GM12872 (cell line): ENCODE measurements around the gene SUFU.

ENCODE experiments used
- TF ChIP-seq, protein P1 (sequence below): IDR thresholded peaks from 3 replicates; pipeline ENCODE4 v1.5.1; 2011; ENCODE audit warnings: low read depth, mild to moderate bottlenecking, low read length, moderate library complexity; ENCODE audit not compliant: insufficient read depth

Gene SUFU

DNA sequence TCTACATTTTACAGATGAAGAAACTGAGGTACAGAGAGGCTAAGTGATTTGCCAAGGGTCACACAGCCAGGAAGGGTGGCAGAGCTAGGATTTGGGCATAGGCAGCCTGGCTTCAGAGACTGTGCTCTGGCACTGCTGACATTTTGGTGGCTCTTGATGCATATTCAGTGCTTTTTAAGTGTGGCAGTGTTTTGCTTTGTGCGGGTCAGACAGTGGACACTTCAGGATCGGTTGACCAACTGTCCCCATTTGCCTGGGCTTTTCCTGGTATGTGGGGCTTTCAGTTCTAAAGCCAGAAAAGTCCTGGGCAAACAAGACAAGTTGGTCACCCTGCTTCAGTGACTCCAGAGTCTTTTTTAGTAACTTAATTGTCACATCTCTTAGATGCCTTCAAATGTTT is 35.0 kb downstream of the SUFU start:
- TF ChIP-seq, protein P1, sequence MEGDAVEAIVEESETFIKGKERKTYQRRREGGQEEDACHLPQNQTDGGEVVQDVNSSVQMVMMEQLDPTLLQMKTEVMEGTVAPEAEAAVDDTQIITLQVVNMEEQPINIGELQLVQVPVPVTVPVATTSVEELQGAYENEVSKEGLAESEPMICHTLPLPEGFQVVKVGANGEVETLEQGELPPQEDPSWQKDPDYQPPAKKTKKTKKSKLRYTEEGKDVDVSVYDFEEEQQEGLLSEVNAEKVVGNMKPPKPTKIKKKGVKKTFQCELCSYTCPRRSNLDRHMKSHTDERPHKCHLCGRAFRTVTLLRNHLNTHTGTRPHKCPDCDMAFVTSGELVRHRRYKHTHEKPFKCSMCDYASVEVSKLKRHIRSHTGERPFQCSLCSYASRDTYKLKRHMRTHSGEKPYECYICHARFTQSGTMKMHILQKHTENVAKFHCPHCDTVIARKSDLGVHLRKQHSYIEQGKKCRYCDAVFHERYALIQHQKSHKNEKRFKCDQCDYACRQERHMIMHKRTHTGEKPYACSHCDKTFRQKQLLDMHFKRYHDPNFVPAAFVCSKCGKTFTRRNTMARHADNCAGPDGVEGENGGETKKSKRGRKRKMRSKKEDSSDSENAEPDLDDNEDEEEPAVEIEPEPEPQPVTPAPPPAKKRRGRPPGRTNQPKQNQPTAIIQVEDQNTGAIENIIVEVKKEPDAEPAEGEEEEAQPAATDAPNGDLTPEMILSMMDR = no peak

DNA sequence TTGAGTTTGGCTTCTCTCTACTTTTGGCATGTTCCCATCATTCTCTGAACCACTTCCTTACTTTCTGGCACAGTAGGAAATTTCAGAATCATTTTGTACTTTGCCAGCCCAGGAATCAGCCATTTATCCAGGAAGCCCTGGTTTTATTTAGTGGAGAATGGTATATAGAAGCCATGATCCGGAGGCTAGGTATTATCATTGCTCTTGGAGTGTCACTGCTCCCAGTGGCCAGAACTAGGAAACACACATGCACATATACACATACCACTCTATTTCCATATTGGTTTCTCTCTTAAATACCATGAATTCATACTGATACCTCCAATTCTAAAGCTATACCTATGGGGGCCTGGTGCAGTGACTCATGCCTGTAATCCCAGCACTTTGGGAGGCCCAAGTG is 36.3 kb downstream of the SUFU start:
- TF ChIP-seq, protein P1 = peak; percentile 72; the same call in 2 of the 3 replicates

DNA sequence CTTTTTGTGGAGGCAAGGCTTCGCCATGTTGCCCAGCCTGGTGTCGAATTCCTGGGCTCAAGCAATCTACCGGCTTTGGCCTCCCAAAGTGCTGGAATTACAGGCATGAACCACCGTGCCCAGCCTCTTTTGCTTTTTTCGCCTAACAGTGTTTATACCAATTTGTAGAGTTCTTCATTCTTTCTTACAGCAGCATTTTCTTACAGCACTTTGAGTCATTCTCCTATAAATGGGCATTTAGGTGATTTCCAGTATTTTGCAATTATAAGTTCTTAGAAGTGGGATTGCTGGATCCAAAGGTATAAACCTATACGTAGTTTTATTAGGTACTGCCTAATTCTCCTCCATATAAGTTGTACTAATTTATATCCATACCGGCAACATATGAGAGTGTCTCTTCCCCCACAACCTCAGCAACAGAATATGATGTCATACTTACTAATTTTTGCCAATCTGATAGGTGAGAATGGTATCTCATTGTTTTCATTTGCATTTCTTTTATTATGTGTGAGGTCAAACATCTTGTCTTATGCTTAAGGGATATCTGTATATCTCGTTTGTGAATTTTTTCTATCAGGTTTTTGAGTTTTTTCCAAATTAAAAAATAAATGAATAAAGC is 39.1 kb downstream of the SUFU start:
- TF ChIP-seq, protein P1 = no peak

DNA sequence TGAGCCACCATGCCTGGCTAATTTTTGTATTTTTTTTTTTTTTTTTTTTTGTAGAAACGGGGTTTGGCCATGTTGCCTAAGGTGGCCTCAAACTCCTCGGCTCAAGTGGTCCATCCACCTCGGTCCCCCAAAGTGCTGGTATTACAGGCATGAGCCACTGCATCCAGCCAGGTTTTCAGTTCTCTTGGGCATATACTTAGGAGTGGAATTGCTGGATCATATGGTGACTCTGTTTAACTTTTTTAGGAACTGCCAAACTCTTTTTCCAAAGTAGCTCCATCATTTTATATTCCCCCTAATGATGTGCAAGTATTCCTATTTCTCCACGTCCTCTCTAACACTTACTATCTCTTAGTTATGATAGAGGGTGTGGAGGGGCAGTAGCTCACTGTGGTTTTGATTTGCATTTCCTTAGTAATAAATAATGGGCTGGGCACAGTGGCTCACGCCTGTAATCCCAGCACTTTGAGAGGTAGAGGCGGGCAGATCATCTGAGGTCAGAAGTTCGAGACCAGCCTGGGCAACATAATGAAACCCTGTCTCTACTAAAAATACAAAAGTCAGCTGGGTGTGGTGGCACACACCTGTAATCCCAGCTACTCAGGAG is 41.6 kb downstream of the SUFU start:
- TF ChIP-seq, protein P1 = no peak

DNA sequence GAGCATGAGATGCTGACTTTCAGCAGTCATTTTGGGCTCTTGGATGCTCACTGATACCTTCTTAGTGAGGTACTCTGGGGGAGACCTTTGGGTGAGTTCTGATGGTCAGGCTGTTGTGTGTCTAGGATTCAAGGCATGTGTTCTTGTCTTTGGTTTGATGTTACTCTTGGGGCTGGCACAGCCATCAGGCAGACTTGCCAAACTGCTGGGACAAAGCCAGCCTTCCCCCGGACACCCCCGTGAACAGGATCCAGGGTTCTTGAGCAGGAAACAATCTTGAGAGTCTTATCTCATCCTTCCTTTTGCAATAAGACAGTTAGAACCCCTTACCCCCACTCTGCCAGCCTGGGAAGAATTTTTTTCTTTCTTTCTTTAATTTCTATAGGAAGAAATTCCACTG is 42.2 kb downstream of the SUFU start:
- TF ChIP-seq, protein P1 = no peak

DNA sequence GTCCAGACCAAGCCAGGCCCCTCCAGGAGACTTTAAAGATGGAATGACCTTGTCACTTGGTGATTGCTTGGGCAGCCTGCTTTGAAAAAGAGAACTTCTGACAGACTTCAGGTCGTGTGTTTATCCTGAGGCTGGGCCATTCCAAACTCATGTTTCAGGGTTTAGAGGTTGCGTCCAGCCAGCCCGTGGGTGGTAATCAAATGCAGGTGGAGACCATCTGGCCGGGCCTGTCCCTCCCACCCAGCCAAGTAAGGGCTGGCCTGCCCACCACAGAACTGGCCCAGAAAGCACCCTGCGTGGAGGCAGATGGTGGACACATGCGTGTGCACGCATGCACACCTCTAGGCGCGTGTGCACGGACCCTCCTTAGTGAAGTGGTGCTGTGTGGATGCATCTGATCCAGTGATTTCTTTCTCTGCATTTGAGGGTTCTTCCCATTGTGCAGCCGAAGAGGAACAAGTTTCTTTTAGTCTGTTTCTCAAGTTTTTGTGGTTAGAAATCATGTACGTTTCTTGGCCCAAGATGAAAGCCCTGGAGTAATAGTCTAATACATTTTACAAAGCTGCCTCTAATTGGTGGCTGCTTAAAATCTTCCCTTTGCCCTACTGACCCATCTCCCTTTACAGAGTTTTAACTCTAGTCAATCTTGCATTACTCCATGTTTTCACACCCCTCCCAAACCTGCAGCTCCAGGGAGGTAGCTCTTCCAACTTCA is 43.0 kb downstream of the SUFU start:
- TF ChIP-seq, protein P1 = no peak

DNA sequence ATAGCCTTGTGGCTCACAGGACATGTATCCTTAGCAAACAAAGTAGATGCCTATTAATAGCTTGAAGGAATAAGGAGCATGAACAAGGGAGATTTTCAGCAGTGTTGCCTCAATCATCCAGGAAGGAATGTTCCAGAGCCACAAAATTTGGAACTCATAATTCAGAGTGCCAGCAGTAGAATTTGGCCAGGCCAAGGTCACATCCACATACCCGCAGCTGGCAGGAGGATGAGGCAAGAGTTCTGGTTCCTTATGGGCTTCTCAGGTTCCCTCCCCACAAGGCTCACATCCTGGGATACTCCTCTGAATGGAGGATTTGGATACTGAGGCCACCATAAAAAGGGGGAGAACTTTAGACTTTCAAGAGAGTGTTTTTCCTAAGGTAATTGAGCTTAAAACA is 45.8 kb downstream of the SUFU start:
- TF ChIP-seq, protein P1 = no peak
